Omental fat pad (tissue), 4 donors: ENCODE results near the gene SLC12A9. TPM values are rescaled to one million over a fixed set of nuclear protein-coding genes. Genes with fewer than 3 reads are reported as not detected.
A peak's percentile ranks its signal among the peaks of the same experiment; 100 is the strongest.

Source experiments
- ATAC-seq: fragments of 150-250 bp; one replicate; pipeline ENCODE4 v1.9.1; 2016; ENCODE audit warnings: mild to moderate bottlenecking, moderate library complexity; ENCODE audit not compliant: low FRiP score
- DNase-seq: peaks from one replicate; pipeline ENCODE4 v3.0.0-alpha.2; 2019; ENCODE audit warnings: low spot score
- CTCF ChIP-seq, 3 donors: fragments of 450-650 bp; IDR thresholded peaks; one replicate each; pipeline ENCODE4 v1.5.1; 2016 to 2017; ENCODE audit warnings: antibody characterized with exemption in 3 of 3, mild to moderate bottlenecking in 3 of 3, moderate library complexity in 2 of 3
- total RNA-seq, 4 donors: library from RNA; depleted of rRNA; stranded (reverse); fragments of >200 nt; gene quantifications; one replicate each; pipeline ENCODE4 v1.1.0, GENCODE V29; 2016

SLC12A9 gene
- total RNA-seq, 4 donors from 2014 or later = 9.6 to 29.0 (median 13.3) TPM

DNA sequence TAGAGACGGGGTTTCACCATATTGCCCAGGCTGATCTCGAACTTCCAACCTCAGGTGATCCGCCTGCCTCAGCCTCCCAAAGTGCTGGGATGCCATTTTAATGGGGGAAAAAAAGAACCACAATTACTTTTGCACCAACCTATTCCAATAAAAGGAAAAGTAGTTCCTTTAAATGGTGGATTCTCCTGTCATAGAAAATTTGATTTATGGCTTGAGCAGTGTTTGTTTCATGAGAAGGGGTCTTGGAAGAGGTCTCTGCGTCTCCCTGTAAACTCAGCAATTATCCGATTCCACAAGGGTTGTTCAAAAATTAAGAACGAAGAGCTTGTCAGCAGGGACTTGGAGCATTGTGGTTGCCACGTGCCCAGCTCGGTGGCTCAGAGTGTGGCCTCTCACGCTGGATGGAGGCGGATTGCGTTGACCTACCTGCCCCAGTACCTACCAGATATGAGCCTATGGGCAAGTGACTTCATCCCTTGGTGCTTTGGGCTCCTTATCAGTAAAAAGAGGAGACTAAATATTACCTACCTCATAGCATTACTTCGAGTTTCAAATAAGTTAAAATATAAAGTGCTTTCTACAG, 11.8 kb downstream of the SLC12A9 start:
- no peak for ATAC-seq
- TF ChIP-seq CTCF (IDR thresholded peaks at IDR 0.05) = no peak
- DNase-seq = no peak

DNA sequence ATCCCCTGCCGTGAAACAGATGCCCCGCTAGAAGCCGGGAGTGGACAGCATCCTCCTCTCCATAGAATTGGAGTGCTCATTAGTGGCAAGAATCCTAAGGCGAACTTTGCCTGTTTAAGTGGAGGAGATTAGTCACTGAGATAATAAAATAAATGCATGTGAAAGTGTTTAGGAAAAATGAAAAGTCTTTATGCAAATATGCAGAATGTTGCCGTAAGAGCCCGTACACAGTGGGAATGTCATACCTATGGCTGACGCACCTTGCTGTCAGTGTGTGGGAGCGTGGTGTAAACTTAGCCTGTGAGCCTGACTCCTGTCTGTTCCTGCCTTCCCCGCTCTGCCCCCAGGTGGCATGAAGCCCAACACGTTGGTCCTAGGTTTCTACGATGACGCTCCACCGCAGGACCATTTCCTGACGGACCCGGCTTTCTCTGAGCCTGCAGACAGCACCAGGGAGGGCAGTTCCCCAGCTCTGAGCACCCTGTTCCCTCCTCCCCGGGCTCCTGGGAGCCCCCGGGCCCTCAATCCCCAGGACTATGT, 12.9 kb downstream of the SLC12A9 start:
- TF ChIP-seq CTCF (IDR thresholded peaks at IDR 0.05) = no peak
- ATAC-seq (peak; percentile 65), DNase-seq (peak; percentile 46)

- ATAC-seq (peak; percentile 38), DNase-seq (peak; percentile 55)
- no peak for TF ChIP-seq CTCF (IDR thresholded peaks at IDR 0.05)
Observed at GRCh38 chr7:100865938-100866728, 13.6 kb downstream of the SLC12A9 start.

- no peak for TF ChIP-seq CTCF (IDR thresholded peaks at IDR 0.05)
- DNase-seq = no peak
- peak; percentile 5 for ATAC-seq
Observed at GRCh38 chr7:100866729-100867039, 14.2 kb downstream of the SLC12A9 start.

DNA sequence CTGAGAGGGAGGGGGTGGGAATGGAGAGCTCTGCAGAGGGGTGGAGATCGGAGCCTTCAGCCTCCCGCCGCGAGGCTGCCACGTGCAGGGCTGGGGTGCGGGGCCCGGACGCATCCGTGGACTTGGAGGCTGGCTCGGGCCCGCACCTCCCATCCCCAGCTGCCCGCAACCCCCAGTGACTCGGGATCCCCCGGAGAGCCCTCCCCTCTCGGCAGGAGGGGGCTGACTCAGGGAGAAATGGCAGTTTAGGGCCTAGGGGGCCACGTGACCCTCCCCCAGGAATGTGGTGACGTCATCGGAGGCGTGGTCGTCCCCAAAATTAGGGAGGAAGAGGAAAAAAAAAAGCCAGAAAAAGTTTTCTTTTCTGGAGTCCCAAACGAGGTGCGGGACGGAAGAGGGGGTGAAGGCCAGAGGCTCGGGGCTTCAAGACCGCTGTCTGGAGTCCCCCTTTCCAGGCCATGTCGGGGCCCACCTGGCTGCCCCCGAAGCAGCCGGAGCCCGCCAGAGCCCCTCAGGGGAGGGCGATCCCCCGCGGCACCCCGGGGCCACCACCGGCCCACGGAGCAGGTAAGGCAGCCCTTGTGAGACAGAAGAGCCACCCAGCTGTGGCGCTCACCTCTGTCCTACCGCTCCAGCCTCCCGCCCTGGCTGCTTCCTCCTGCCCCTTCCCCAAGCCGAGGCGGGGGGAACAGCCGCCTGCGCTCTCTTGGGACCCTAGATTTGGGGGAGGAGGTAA, 14.7 kb downstream of the SLC12A9 start, which contains the start of gene TRIP6:
Gene TRIP6, plus strand, starts transcription at position 348 of the 736 bp plus-strand sequence. Its CDS starts 111 bp downstream, at position 459.
- ATAC-seq = peak; percentile 69
- no peak for TF ChIP-seq CTCF (IDR thresholded peaks at IDR 0.05)

GRCh38 chr7:100867776-100868485, 15.4 kb downstream of the SLC12A9 start:
- no peak for TF ChIP-seq CTCF (IDR thresholded peaks at IDR 0.05)
- no peak for DNase-seq
- no peak for ATAC-seq

More for the DNA sequence above, 14.7 kb downstream of the SLC12A9 start, which contains the start of gene TRIP6:
- peak; percentile 92 for DNase-seq
